ENCODE results near the gene SLC35D2.

DNA sequence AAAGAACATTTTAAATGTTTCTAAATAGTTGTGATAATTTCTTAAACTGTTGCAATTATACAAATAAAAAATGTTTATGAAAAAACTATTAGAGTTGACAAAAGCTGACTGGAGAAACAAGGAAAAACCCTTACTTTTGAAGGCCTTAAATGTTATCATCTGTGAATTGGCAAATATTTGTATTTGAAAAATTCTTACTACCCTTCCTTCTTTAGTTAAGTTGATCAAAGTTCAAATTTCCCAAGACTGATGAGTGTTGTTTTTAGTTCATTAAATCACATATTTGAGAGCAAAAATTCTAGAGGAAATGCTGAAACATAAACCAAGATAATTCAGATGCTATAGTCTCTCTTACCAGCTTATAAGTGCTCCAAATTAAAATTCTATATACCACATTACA, 2.6 kb upstream of the SLC35D2 start:
- TF ChIP-seq, protein P1, sequence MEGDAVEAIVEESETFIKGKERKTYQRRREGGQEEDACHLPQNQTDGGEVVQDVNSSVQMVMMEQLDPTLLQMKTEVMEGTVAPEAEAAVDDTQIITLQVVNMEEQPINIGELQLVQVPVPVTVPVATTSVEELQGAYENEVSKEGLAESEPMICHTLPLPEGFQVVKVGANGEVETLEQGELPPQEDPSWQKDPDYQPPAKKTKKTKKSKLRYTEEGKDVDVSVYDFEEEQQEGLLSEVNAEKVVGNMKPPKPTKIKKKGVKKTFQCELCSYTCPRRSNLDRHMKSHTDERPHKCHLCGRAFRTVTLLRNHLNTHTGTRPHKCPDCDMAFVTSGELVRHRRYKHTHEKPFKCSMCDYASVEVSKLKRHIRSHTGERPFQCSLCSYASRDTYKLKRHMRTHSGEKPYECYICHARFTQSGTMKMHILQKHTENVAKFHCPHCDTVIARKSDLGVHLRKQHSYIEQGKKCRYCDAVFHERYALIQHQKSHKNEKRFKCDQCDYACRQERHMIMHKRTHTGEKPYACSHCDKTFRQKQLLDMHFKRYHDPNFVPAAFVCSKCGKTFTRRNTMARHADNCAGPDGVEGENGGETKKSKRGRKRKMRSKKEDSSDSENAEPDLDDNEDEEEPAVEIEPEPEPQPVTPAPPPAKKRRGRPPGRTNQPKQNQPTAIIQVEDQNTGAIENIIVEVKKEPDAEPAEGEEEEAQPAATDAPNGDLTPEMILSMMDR (IDR thresholded peaks at IDR 0.05): no peak
- TF ChIP-seq POLR2A (IDR thresholded peaks at IDR 0.05): no peak

Data from uterus (tissue), 2 donors.